Left lung (tissue), 10 donors: Measurements from ENCODE around the gene ATP5F1D. TPM values are rescaled to one million over a fixed set of nuclear protein-coding genes. Genes with fewer than 3 reads are reported as not detected.

Experiments
- ATAC-seq: fragments of 200-7000 bp; cut with Tn5 transposase; one replicate; pipeline ENCODE4 v1.9.1; 2020; ENCODE audit warnings: moderate library complexity
- DNase-seq, 4 donors: peaks; one replicate each; pipeline ENCODE4 v3.0.0-alpha.2; 2013 to 2020
- H3K27ac ChIP-seq, 2 donors: fragments of 200-600 bp; sonication (generic) in 1 of 2; one replicate each; pipeline versions ENCODE4 v1.5.0 to v1.8.0; 2020 to 2021
- H3K27me3 ChIP-seq, 2 donors: fragments of 200-600 bp; sonication (generic) in 1 of 2; one replicate each; pipeline versions ENCODE4 v1.5.0 to v1.8.0; 2020 to 2021
- H3K36me3 ChIP-seq, 2 donors: fragments of 200-600 bp; sonication (generic) in 1 of 2; one replicate each; pipeline versions ENCODE4 v1.5.0 to v1.8.0; 2020 to 2021
- H3K4me1 ChIP-seq, 2 donors: fragments of 200-600 bp; one replicate each; pipeline ENCODE4 v1.8.0; 2021
- H3K4me3 ChIP-seq, 2 donors: fragments of 200-600 bp; sonication (generic) in 1 of 2; one replicate each; pipeline versions ENCODE4 v1.5.0 to v1.8.0; 2020 to 2021; ENCODE audit warnings: mild to moderate bottlenecking in 1 of 2
- H3K9me3 ChIP-seq, 2 donors: fragments of 200-600 bp; sonication (generic) in 1 of 2; one replicate each; pipeline versions ENCODE4 v1.5.0 to v1.8.0; 2020 to 2021
- CTCF ChIP-seq, 2 donors: fragments of 200-600 bp; sonication (generic) in 1 of 2; IDR thresholded peaks; one replicate each; pipeline versions ENCODE4 v1.5.0 to v1.8.0; 2021; ENCODE audit warnings: antibody characterized with exemption in 2 of 2
- intact Hi-C, 2 donors: fragments of 100-400 bp; cut with DNase I; formaldehyde crosslinking; loops; one replicate each; pipeline versions ENCODE4 v1.11.2 to v1.14.2; 2022
- polyA plus RNA-seq, 6 donors: library from polyadenylated mRNA; unstranded; fragments of 120-200 nt; gene quantifications; one replicate each; pipeline ENCODE4 v1.2.1, GENCODE V29; 2013; ENCODE audit not compliant: insufficient read length in 6 of 6
- total RNA-seq, 2 donors: library from RNA; stranded (reverse); fragmentation: NEBNext Ultra II Directional; extraction: Animal tissue kit (Norgen Biotek cat#: 25700); gene quantifications; one replicate each; pipeline ENCODE4 v1.2.1, GENCODE V29; 2021
- donor health status: DM: no; HTN: yes; CAD: no.
- donor health status: DM: no; HTN: no; CAD: no.

ATP5F1D gene
- total and polyA plus RNA-seq, 8 donors: 55.0 to 161 (median 83.7) TPM

DNA sequence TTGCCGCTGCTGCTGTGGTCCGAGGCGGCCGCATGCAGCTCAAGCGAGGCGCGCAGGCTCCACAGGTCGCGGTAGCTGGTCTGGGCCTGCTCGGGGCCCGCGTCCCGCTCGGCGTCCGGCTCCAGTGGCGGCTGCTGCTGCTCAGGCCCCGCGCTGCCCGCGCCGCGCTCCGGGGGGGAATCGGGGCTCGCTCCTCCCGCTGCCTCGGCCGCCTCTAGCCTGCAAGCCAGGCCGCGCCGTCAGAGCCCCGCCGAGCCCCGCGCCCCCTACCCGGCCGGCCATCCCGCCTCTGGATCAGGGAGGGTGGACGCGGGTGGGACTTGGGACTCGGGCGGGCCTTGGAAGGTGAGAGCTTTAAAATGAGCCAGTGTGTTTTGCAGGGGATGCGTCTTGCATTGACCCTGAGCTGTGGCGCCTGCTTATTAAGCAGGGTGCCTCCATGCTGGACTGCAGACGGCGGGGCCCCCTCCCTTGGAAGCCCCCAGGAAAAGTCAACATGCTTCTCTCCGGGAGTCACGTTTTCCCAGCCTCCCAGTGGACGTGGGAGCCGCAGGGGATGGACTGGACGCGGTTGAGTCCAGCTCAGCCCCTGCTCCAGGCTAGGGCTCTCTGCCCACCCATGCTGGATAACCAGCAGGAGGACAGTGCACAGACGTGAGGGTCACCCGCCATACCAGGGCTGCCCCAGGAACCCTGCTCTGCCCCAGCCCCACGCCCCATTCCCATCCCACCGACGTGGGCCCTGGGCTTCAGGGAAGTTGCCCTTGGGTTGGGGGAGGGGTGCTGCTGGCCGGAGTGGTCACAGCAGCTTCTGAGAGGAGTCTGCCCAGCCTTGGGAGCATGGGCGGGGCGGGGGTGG lies 11.4 kb upstream of the ATP5F1D start:
- Histone ChIP-seq H3K4me1 (peaks cover 10 to 20% of the 10 kb centered on the region in 2 donors), H3K27ac (no peak overlapping the region), H3K4me3 (no peak overlapping the region), H3K9me3 (no peaks in the 10 kb centered on the region), H3K27me3 (peaks cover 0 to 7% of the 10 kb centered on the region in 2 donors), H3K36me3 (peaks cover 0 to 32% of the 10 kb centered on the region in 2 donors)
- DNase-seq: no peak
- TF ChIP-seq CTCF (IDR thresholded peaks at IDR 0.05): no peak
- intact Hi-C loops: no loop called here
- ATAC-seq: no peak

- Histone ChIP-seq H3K36me3 (peaks cover 0 to 24% of the 10 kb centered on the region in 2 donors), H3K27ac (no peak overlapping the region), H3K27me3 (peaks cover 0 to 14% of the 10 kb centered on the region in 2 donors), H3K4me3 (no peak overlapping the region), H3K9me3 (no peaks in the 10 kb centered on the region), H3K4me1 (peaks cover 10 to 20% of the 10 kb centered on the region in 2 donors)
- no peak for DNase-seq
- no peak for TF ChIP-seq CTCF (IDR thresholded peaks at IDR 0.05)
- no peak for ATAC-seq
- intact Hi-C loops: no loop called here
These were observed 10.6 kb upstream of the ATP5F1D start for GRCh38 chr19:1230783-1231489.

DNA sequence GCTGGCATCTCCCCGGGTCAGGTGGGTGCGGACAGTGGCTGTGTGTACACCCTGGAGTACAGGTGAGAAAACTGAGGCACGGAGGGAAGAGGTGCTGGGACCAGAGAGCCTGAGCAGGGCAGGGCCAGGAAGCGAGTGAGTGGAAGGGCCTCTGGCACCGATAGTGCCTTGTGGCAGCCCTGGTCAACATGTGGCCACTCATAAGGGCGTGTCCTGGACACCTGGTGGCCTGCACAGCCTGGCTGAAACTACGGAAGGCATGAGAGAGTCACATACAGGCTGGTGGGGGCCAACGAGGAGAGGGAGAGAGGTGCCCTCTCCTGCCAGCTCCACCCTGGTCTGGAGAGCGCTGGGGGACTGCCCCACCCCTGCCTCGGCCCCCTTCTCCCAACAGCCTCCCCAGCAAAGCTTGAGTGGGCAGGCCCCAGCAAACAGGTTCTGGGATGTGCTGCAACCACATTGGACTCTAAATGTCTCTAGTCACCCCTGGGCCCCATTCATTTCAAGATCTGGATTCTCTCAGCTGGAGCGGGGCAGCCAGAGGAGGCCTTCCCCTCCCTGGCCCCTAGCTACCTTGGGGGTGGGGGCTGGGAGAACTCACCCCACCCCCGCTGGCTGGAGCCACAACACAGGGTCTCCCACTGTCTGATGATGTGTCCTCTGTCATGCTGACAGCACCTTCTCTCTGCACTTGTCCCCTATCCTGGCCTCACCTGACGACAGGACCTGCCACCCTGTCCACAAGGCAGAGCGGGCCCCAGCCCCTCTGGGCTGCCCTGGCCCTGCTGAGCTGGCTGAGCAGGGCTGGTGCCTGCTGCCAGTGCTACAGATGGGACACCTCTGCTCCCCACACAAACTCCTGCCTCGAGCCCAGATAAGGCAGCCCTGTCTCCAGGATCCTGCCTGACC lies 9.6 kb upstream of the ATP5F1D start:
- no peak overlapping the region for H3K4me3 ChIP-seq
- no peaks in the 10 kb centered on the region for H3K9me3 ChIP-seq
- H3K4me1 ChIP-seq: peaks cover 10 to 23% of the 10 kb centered on the region in 2 donors
- intact Hi-C loops: no loop called here
- H3K36me3 ChIP-seq: peaks cover 0 to 14% of the 10 kb centered on the region in 2 donors
- peak overlapping the region; percentile 7 to 48 for H3K27ac ChIP-seq
- DNase-seq (peak in 2 of 4 donors; percentile 58 to 66), ATAC-seq (peak; percentile 82)
- no peak for TF ChIP-seq CTCF (IDR thresholded peaks at IDR 0.05)
- H3K27me3 ChIP-seq: peaks cover 0 to 25% of the 10 kb centered on the region in 2 donors

GRCh38 chr19:1232652-1233072 lies 8.9 kb upstream of the ATP5F1D start:
- DNase-seq (peak in 1 of 4 donors; percentile 46), ATAC-seq (peak; percentile 11)
- Histone ChIP-seq H3K4me3 (no peak overlapping the region), H3K4me1 (peaks cover 10 to 30% of the 10 kb centered on the region in 2 donors), H3K9me3 (no peaks in the 10 kb centered on the region), H3K27me3 (peaks cover 0 to 31% of the 10 kb centered on the region in 2 donors), H3K27ac (peak overlapping the region; percentile 7 to 48), H3K36me3 (peaks cover 0 to 7% of the 10 kb centered on the region in 2 donors)
- intact Hi-C loops: no loop called here
- no peak for TF ChIP-seq CTCF (IDR thresholded peaks at IDR 0.05)
